ENCODE data around the gene CYTH4.

- TF ChIP-seq, protein P1, sequence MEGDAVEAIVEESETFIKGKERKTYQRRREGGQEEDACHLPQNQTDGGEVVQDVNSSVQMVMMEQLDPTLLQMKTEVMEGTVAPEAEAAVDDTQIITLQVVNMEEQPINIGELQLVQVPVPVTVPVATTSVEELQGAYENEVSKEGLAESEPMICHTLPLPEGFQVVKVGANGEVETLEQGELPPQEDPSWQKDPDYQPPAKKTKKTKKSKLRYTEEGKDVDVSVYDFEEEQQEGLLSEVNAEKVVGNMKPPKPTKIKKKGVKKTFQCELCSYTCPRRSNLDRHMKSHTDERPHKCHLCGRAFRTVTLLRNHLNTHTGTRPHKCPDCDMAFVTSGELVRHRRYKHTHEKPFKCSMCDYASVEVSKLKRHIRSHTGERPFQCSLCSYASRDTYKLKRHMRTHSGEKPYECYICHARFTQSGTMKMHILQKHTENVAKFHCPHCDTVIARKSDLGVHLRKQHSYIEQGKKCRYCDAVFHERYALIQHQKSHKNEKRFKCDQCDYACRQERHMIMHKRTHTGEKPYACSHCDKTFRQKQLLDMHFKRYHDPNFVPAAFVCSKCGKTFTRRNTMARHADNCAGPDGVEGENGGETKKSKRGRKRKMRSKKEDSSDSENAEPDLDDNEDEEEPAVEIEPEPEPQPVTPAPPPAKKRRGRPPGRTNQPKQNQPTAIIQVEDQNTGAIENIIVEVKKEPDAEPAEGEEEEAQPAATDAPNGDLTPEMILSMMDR (IDR thresholded peaks at IDR 0.05), result no peak
- TF ChIP-seq POLR2A (IDR thresholded peaks at IDR 0.05; ENCODE audit: low read depth), result no peak
- TF ChIP-seq POLR2AphosphoS5 (IDR thresholded peaks at IDR 0.05), result no peak
These were observed 48.1 kb downstream of the CYTH4 start for GRCh38 chr22:37330200-37331033.
